Ectodermal cell (in vitro differentiated cells): ENCODE data around the gene PLEKHS1.
"Not testable (repeated sequence)": the region's sequence is repeated elsewhere in the genome, so short reads cannot be mapped to it uniquely, and the experiment has no call there.

Experiments used
- H3K27ac ChIP-seq: 2 replicates; pipeline ENCODE4 v1.7.0; 2013; ENCODE audit warnings: mild to moderate bottlenecking, low read depth, low read length; ENCODE audit not compliant: insufficient read depth, poor library complexity, severe bottlenecking
- H3K27me3 ChIP-seq: 2 replicates; pipeline ENCODE4 v1.7.0; 2013; ENCODE audit warnings: mild to moderate bottlenecking, low read length; ENCODE audit not compliant: insufficient read depth, control insufficient read depth, poor library complexity, severe bottlenecking
- H3K36me3 ChIP-seq: one replicate; pipeline ENCODE4 v1.7.0; 2013; ENCODE audit warnings: low read length; ENCODE audit not compliant: control insufficient read depth, insufficient read depth
- H3K4me1 ChIP-seq: one replicate; pipeline ENCODE4 v1.7.0; 2013; ENCODE audit warnings: low read length; ENCODE audit not compliant: control insufficient read depth, insufficient read depth
- H3K4me3 ChIP-seq: 2 replicates; pipeline ENCODE4 v1.7.0; 2013; ENCODE audit warnings: low read depth, low read length, control low read depth; ENCODE audit not compliant: insufficient read depth
- H3K9me3 ChIP-seq: 2 replicates; pipeline ENCODE4 v1.7.0; 2013; ENCODE audit warnings: mild to moderate bottlenecking, low read length, moderate library complexity; ENCODE audit not compliant: control insufficient read depth
- WGBS, 2 experiments: methylation state at CpG; one replicate each; pipeline ENCODE4 v1.1.7; 2013; ENCODE audit warnings: missing lambda C conversion rate in 2 of 2; 5-methylcytosine and 5-hydroxymethylcytosine counted together

The PLEKHS1 gene

DNA sequence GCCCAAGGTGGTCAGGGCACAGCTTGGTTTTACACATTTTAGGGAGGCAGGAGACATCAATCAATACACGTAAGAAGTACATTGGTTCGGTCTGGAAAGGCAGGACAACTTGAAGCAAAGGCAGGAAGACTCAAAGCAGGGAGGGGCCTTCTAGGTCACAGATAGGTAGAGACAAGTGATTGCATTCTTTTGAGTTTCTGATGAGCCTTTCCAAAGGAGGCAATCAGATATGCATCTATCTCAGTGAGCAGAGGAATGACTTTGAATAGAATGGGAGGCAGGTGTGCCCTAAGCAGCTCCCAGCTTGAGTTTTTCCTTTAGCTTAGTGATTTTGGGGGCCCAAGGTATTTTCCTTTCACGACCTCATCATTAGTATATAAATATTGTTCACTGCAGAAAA is 69.8 kb downstream of the PLEKHS1 start:
- 55 to 69% methylated on average over 2 to 3 of the region's 3 CpGs for WGBS, 2 experiments

DNA sequence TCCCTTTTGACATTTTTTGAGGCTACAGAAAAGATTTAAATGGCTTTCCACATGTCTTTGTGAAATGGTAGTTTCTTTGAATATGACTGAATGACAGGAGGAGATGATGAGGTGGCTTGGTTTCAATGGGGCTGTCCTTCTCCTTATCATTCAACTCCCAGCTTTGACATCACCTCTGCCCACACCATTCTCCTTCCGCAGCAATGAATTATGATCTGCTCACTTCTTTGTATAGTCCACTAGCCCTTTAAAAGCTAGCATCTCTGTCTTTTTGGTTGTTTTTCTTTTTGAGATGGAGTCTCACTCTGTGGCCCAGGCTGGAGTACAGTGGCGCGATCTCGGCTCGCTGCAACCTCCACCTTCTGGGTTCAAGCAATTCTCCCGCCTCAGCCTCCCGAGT is 70.7 kb downstream of the PLEKHS1 start:
- 94 to 96% methylated on average over 7 of the region's 7 CpGs for WGBS, 2 experiments

More for the DNA sequence above, 69.8 kb downstream of the PLEKHS1 start:
- H3K9me3 ChIP-seq, H3K4me3 ChIP-seq, H3K27ac ChIP-seq, H3K4me1 ChIP-seq, H3K36me3 ChIP-seq, H3K27me3 ChIP-seq: not testable (repeated sequence)

DNA sequence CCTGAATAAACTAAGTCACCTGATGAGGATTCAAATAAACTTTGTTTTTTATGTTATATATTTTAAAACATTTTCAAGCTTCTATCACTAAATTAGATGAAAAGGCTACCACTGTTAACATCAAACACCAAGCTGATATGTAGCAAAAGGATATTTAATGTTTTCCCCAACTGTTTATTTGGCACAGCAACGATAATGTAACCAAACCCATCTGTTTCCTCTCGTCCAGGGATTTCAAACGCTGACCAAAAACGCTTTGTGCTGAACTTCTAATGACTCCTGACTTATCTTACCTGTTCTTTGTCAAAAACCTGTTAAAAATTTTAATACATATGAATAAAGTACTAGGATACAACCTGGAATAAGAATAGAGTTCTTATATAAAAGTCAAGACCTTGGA is 71.9 kb downstream of the PLEKHS1 start:
- WGBS, 2 experiments: 95 to 97% methylated on average over 4 of the region's 4 CpGs
- Histone ChIP-seq H3K27ac (no peak overlapping the region), H3K4me1 (no peaks in the 10 kb centered on the region), H3K36me3 (no peaks in the 10 kb centered on the region), H3K27me3 (no peaks in the 10 kb centered on the region), H3K4me3 (no peak overlapping the region), H3K9me3 (no peaks in the 10 kb centered on the region)

More for the DNA sequence above, 70.7 kb downstream of the PLEKHS1 start:
- H3K4me1 ChIP-seq: no peaks in the 10 kb centered on the region
- H3K36me3 ChIP-seq: no peaks in the 10 kb centered on the region
- no peak overlapping the region for H3K4me3 ChIP-seq
- H3K27me3 ChIP-seq: no peaks in the 10 kb centered on the region
- no peak overlapping the region for H3K27ac ChIP-seq
- no peaks in the 10 kb centered on the region for H3K9me3 ChIP-seq

DNA sequence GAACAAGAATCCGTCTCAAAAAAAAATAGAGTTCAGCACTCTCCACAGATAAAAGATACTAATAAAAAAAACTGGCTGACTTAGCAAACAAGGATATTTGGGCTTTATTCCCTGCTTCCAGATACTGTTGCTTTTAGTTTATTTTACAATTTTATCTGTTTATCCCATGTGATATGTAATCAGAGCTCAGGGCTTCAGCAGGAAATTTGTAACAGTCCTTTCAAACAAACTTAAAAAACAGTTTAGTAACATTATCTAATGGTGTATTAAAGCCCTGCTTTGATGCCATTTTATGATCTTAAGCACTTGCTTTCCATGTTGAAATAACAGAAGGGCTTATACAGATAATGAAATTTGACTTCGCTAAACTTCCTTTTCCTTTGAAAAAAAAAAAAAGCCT is 74.3 kb downstream of the PLEKHS1 start:
- WGBS, 2 experiments: 97 to 100% methylated on average over 1 to 2 of the region's 2 CpGs
- H3K4me1 ChIP-seq: no peaks in the 10 kb centered on the region
- no peak overlapping the region for H3K4me3 ChIP-seq
- no peaks in the 10 kb centered on the region for H3K27me3 ChIP-seq
- no peak overlapping the region for H3K27ac ChIP-seq
- H3K9me3 ChIP-seq: no peaks in the 10 kb centered on the region
- H3K36me3 ChIP-seq: no peaks in the 10 kb centered on the region

DNA sequence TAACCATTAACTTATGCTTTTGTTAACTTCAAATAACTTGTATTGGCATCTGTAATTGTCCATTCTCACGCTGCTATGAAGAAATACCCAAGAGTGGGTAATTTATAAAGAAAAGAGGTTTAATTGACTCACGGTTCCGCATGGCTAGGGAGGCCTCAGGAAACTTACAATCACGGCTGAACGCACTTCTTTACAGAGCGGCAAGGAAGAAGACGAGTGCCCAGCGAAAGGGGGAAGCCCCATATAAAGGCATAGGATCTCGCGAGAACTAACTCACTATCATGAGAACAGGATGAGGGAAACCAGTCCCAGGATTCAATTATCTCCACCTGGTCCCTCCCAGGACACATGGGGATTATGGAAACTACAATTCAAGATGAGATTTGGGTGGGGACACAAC is 77.1 kb downstream of the PLEKHS1 start:
- H3K27ac ChIP-seq, H3K36me3 ChIP-seq, H3K4me3 ChIP-seq, H3K27me3 ChIP-seq, H3K4me1 ChIP-seq, H3K9me3 ChIP-seq: not testable (repeated sequence)
- 89 to 92% methylated on average over 10 of the region's 10 CpGs for WGBS, 2 experiments
